Measurements from ENCODE around the gene RBBP8NL.

Gene RBBP8NL

GRCh38 chr20:62362991-62363919 lies 64.1 kb downstream of the RBBP8NL start:
- no peak for DNase-seq (ENCODE audit: low read depth in 2 of 2)

- DNase-seq (ENCODE audit: low read depth in 2 of 2) = no peak
These were observed 64.8 kb downstream of the RBBP8NL start for GRCh38 chr20:62362590-62362940.

- DNase-seq (ENCODE audit: low read depth in 2 of 2) = no peak
These were observed 65.3 kb downstream of the RBBP8NL start for GRCh38 chr20:62361799-62362589.

GRCh38 chr20:62360854-62361798 lies 66.2 kb downstream of the RBBP8NL start:
- no peak for DNase-seq (ENCODE audit: low read depth in 2 of 2)
